ENCODE data around the gene RAB25. TPM values are rescaled to one million over a fixed set of nuclear protein-coding genes. Genes with fewer than 3 reads are reported as not detected.

Gene RAB25
- total and polyA plus RNA-seq, 2 of the 13 experiments (the other 11 are each of a cell fraction or from before 2014, with no cell fraction given): 0.20 to 0.22 TPM

GRCh38 chr1:156054500-156055280, 6.3 kb upstream of the RAB25 start, which contains the start of gene LAMTOR2 (continued):
- TF ChIP-seq ZNF441 (CRISPR knock-in tag; IDR thresholded peaks at IDR 0.05; ENCODE audit: borderline replicate concordance): no peak; the same call in 1 of the 2 replicates
- TF ChIP-seq AGO2 (optimal IDR thresholded peaks at IDR 0.05; ENCODE audit: low read depth, low read length): no peak
- no peak for TF ChIP-seq KDM1A (CRISPR knock-in tag; IDR thresholded peaks at IDR 0.05)
- TF ChIP-seq TMF1 (CRISPR knock-in tag; IDR thresholded peaks at IDR 0.05; ENCODE audit: low read depth): peak; percentile 61; the same call in 1 of the 2 replicates
- no peak; the same call in 1 of the 2 replicates for TF ChIP-seq TFAP4 (IDR thresholded peaks at IDR 0.05; ENCODE audit: borderline replicate concordance, low read depth)
- TF ChIP-seq SP4 (CRISPR knock-in tag; IDR thresholded peaks at IDR 0.05): peak; percentile 76
- peak; percentile 76 for TF ChIP-seq ZFP90 (CRISPR knock-in tag; IDR thresholded peaks at IDR 0.05; ENCODE audit: borderline replicate concordance)
- 0 out of 2 replicates have a peak, but pooled peaks have one; percentile 52 for TF ChIP-seq ZNF761 (CRISPR knock-in tag; conservative IDR thresholded peaks at IDR 0.05)
- TF ChIP-seq ZNF619 (CRISPR knock-in tag; IDR thresholded peaks at IDR 0.05): peak; percentile 73; the same call in 1 of the 2 replicates
- TF ChIP-seq EHMT2 (IDR thresholded peaks at IDR 0.05; ENCODE audit: borderline replicate concordance, low read depth, low read length): no peak
- TF ChIP-seq FOXO1 (CRISPR knock-in tag; IDR thresholded peaks at IDR 0.05): no peak
- 0 out of 2 replicates have a peak, but pooled peaks have one; percentile 26 for TF ChIP-seq ZBTB26 (CRISPR knock-in tag; IDR thresholded peaks at IDR 0.05; ENCODE audit: borderline replicate concordance)
- no peak for TF ChIP-seq ZFP37 (CRISPR knock-in tag; IDR thresholded peaks at IDR 0.05; ENCODE audit: borderline replicate concordance)
- TF ChIP-seq DRAP1 (CRISPR knock-in tag; IDR thresholded peaks at IDR 0.05): peak; percentile 65; the same call in 1 of the 2 replicates
- TF ChIP-seq ZNF792 (CRISPR knock-in tag; IDR thresholded peaks at IDR 0.05): peak; percentile 70
- no peak for TF ChIP-seq ZNF251 (CRISPR knock-in tag; IDR thresholded peaks at IDR 0.05)
- no peak; the same call in 1 of the 2 replicates for TF ChIP-seq HNF4G (IDR thresholded peaks at IDR 0.05; ENCODE audit: borderline replicate concordance, low read depth, low read length)
- TF ChIP-seq HNF4G (CRISPR knock-in tag; IDR thresholded peaks at IDR 0.05; ENCODE audit: borderline replicate concordance, low read depth): no peak
- TF ChIP-seq POGK (CRISPR knock-in tag; conservative IDR thresholded peaks at IDR 0.05): peak; percentile 72
- no peak for TF ChIP-seq GRHL1 (CRISPR knock-in tag; conservative IDR thresholded peaks at IDR 0.05)
- peak; percentile 86 for TF ChIP-seq TFDP2 (CRISPR knock-in tag; IDR thresholded peaks at IDR 0.05)
- peak; percentile 69; the same call in 1 of the 2 replicates for TF ChIP-seq ZNF124 (CRISPR knock-in tag; IDR thresholded peaks at IDR 0.05)
